Endothelial cell of umbilical vein (primary cell): ENCODE measurements around the gene FDX1. TPM values are rescaled to one million over a fixed set of nuclear protein-coding genes. Genes with fewer than 3 reads are reported as not detected.

Experiments
- BruUV-seq: library from RNA; stranded (reverse); fragments of 400-500 nt; replicated peaks from 2 replicates; lab custom pipeline; 2021; lab: Mats Ljungman, UMichigan
- CTCF ChIA-PET: fragments of 300-600, 350-600 bp; sonication (Branson Sonifier 250); formaldehyde crosslinking; loops from one replicate; lab custom pipeline; 2021; ENCODE audit warnings: antibody characterized with exemption, inconsistent platforms; lab: Charles Lee
- POLR2A ChIA-PET: fragments of 300-600, 350-600 bp; sonication (Branson Sonifier 250); formaldehyde crosslinking; loops from one replicate; lab custom pipeline; 2021; ENCODE audit warnings: antibody characterized with exemption, inconsistent platforms; lab: Charles Lee
- DNase-seq: peaks from one replicate; pipeline ENCODE4 v3.0.0-alpha.2; 2011; ENCODE audit warnings: low read depth, low spot score
- FAIRE-seq: peaks from 2 replicates; lab custom pipeline; 2011; peaks lifted over from hg19 to GRCh38; lab: Jason Lieb, UNC
- H2AFZ ChIP-seq: 2 replicates; pipeline ENCODE4 v1.6.0; 2012; ENCODE audit warnings: low read depth, low read length, control low read depth, inconsistent platforms
- H3K27ac ChIP-seq: 2 replicates; pipeline ENCODE4 v1.5.1; 2011; ENCODE audit warnings: low read depth, mild to moderate bottlenecking, control low read depth, low read length, moderate library complexity; ENCODE audit not compliant: insufficient read depth
- H3K27me3 ChIP-seq, 2 experiments: 2 replicates each; pipeline versions ENCODE4 v1.6.0 to v1.6.1; 2011; ENCODE audit warnings: low read length in 2 of 2, mixed read lengths in 1 of 2; ENCODE audit not compliant: control insufficient read depth in 2 of 2, insufficient read depth in 2 of 2
- H3K36me3 ChIP-seq, 2 experiments: 2 replicates in 1 of 2; 3 replicates in 1 of 2; pipeline ENCODE4 v1.5.1; 2011; ENCODE audit warnings: low read length in 2 of 2, mild to moderate bottlenecking in 1 of 2, moderate library complexity in 1 of 2; ENCODE audit not compliant: control insufficient read depth in 2 of 2, insufficient read depth in 2 of 2; ENCODE audit errors: extremely low read depth in 1 of 2
- H3K4me1 ChIP-seq: 3 replicates; pipeline ENCODE4 v1.5.1; 2011; ENCODE audit warnings: mild to moderate bottlenecking, low read length; ENCODE audit not compliant: control insufficient read depth, insufficient read depth; ENCODE audit errors: extremely low read depth
- H3K4me2 ChIP-seq: 2 replicates; pipeline ENCODE4 v1.6.1; 2011; ENCODE audit warnings: low read length, control low read depth, mixed read lengths; ENCODE audit not compliant: insufficient read depth
- H3K4me3 ChIP-seq, 3 experiments: fragments of 200-600 bp in 1 of 3; sonication (generic), shearing (Covaris generic) in 1 of 3; replicated peaks in 1 of 3; 2 replicates each; pipeline ENCODE4 v1.5.1; 2011 to 2016; ENCODE audit warnings: control low read depth in 3 of 3, low read length in 3 of 3, mild to moderate bottlenecking in 2 of 3, inconsistent platforms in 1 of 3, low read depth in 1 of 3, moderate library complexity in 1 of 3; ENCODE audit not compliant: insufficient read depth in 1 of 3
- H3K79me2 ChIP-seq: 2 replicates; pipeline ENCODE4 v1.6.0; 2012; ENCODE audit warnings: low read length, inconsistent platforms; ENCODE audit not compliant: control insufficient read depth, insufficient read depth
- H3K9ac ChIP-seq: replicated peaks from 2 replicates; pipeline ENCODE3; 2011; ENCODE audit warnings: low read length, control low read depth; ENCODE audit not compliant: insufficient read depth; ENCODE audit errors: extremely low read depth
- H3K9me1 ChIP-seq: replicated peaks from 3 replicates; pipeline ENCODE4 v1.6.0; 2011; ENCODE audit warnings: mild to moderate bottlenecking, low read length; ENCODE audit not compliant: control insufficient read depth, insufficient read depth; ENCODE audit errors: extremely low read depth
- H3K9me3 ChIP-seq: replicated peaks from 2 replicates; pipeline ENCODE4 v1.5.1; 2012; ENCODE audit warnings: low read length, inconsistent platforms; ENCODE audit not compliant: control insufficient read depth, insufficient read depth
- H4K20me1 ChIP-seq: replicated peaks from 2 replicates; pipeline ENCODE3; 2011; ENCODE audit warnings: mild to moderate bottlenecking, low read length; ENCODE audit not compliant: control insufficient read depth, insufficient read depth; ENCODE audit errors: extremely low read depth
- CTCF ChIP-seq, 2 donors: IDR thresholded peaks; 1 replicate in 1 of 2; 2 replicates in 1 of 2; pipeline ENCODE4 v1.5.1; 2011; ENCODE audit warnings: low read length in 2 of 2, mild to moderate bottlenecking in 2 of 2, moderate library complexity in 2 of 2, control low read depth in 1 of 2, inconsistent platforms in 1 of 2, low read depth in 1 of 2; ENCODE audit not compliant: insufficient read depth in 1 of 2; ENCODE audit errors: extremely low read depth in 1 of 2
- EZH2 ChIP-seq: IDR thresholded peaks from 2 replicates; pipeline ENCODE4 v1.6.1; 2012; ENCODE audit warnings: borderline replicate concordance, low read depth, mild to moderate bottlenecking, moderate library complexity, low read length, inconsistent platforms; ENCODE audit not compliant: severe bottlenecking
- FOS ChIP-seq: IDR thresholded peaks from 2 replicates; pipeline ENCODE4 v1.6.1; 2011; ENCODE audit warnings: mild to moderate bottlenecking, low read length, moderate library complexity, borderline replicate concordance; ENCODE audit not compliant: insufficient read depth
- GATA2 ChIP-seq: IDR thresholded peaks from 2 replicates; pipeline ENCODE4 v1.7.0; 2011; ENCODE audit warnings: low read depth, mild to moderate bottlenecking, moderate library complexity, mixed read lengths, low read length; ENCODE audit not compliant: insufficient read length, insufficient read depth
- JUN ChIP-seq: IDR thresholded peaks from 2 replicates; pipeline ENCODE4 v1.6.1; 2011; ENCODE audit warnings: borderline replicate concordance, low read depth; ENCODE audit not compliant: insufficient read length, insufficient read depth
- MAX ChIP-seq: IDR thresholded peaks from 2 replicates; pipeline ENCODE4 v1.6.1; 2011; ENCODE audit not compliant: insufficient read depth, insufficient read length
- MYC ChIP-seq: IDR thresholded peaks from one replicate; pipeline ENCODE4 v1.6.1; 2011; ENCODE audit warnings: mild to moderate bottlenecking, low read depth, low read length
- POLR2A ChIP-seq: IDR thresholded peaks from 2 replicates; pipeline ENCODE4 v1.6.1; 2012; ENCODE audit warnings: low read depth, mild to moderate bottlenecking, control low read depth, low read length
- POLR2AphosphoS5 ChIP-seq: IDR thresholded peaks from 2 replicates; pipeline ENCODE4 v1.6.1; 2012; ENCODE audit warnings: low read depth, mild to moderate bottlenecking, control low read depth, low read length, moderate library complexity; ENCODE audit not compliant: insufficient read depth
- dilution Hi-C: fragments of 300-500 bp; cut with MboI; formaldehyde crosslinking; loops from one replicate; pipeline ENCODE4 v1.15.0; 2019; ENCODE audit warnings: low sequenced_read_pairs; ENCODE audit not compliant: extremely low pct_ligation_motif_present
- intact Hi-C: fragments of 100-400 bp; cut with micrococcal nuclease; formaldehyde crosslinking; loops from one replicate; pipeline ENCODE4 v1.10.0; 2022
- polyA plus RNA-seq, 4 experiments: library from polyadenylated mRNA; depleted of rRNA in 3 of 4; stranded (reverse) in 3 of 4; unstranded in 1 of 4; fragments of >200 nt; gene quantifications; 2 replicates each; pipeline versions ENCODE4 v1.2.1 to v1.2.3, GENCODE V29; 2011 to 2012; ENCODE audit warnings: missing spikeins in 1 of 4
- total RNA-seq: library from RNA; stranded (reverse); gene quantifications from 2 replicates; pipeline ENCODE4 v1.2.3, GENCODE V29; 2021

The FDX1 gene
- total and polyA plus RNA-seq, 2 donors (not counting 3 experiments of a cell fraction or from before 2014, with no cell fraction given): 4.7 to 11.0 TPM

- CTCF ChIA-PET: interaction anchor here (0.8 to 9.8 kb wide), 6 partner anchors 195 to 497 kb away, joined by 3 to 143 read pairs (median 3); no protein-coding TSS in a partner anchor
- Histone ChIP-seq H3K4me3 (no peak overlapping the region), H3K27ac (no peak overlapping the region), H3K9ac (no peak overlapping the region), H3K9me1 (no peaks in the 10 kb centered on the region), H3K27me3 (no peaks in the 10 kb centered on the region), H3K79me2 (peaks cover 47% of the 10 kb centered on the region), H4K20me1 (peaks cover 5% of the 10 kb centered on the region), H3K4me2 (no peak overlapping the region), H2AFZ (no peak overlapping the region), H3K9me3 (no peaks in the 10 kb centered on the region), H3K36me3 (no peaks in the 10 kb centered on the region), H3K4me1 (peaks cover 21% of the 10 kb centered on the region)
- POLR2A ChIA-PET: no interaction called here
- no TSS peak for BruUV-seq
- dilution Hi-C loops (no loop called here), intact Hi-C loops (no loop called here)
- DNase-seq: no peak
- no peak for FAIRE-seq
- no peak for TF ChIP-seq MAX
- no peak for TF ChIP-seq POLR2A
- TF ChIP-seq JUN: no peak
- TF ChIP-seq CTCF (IDR thresholded peaks at IDR 0.05; ENCODE audit: extremely low read depth in 1 of 2, insufficient read depth in 1 of 2, low read depth in 1 of 2, low read length in 2 of 2): no peak
- TF ChIP-seq FOS: no peak
- TF ChIP-seq MYC: no peak
- no peak for TF ChIP-seq GATA2
- no peak for TF ChIP-seq POLR2AphosphoS5
- TF ChIP-seq EZH2: no peak
Measured at GRCh38 chr11:110435780-110436717, 6.3 kb downstream of the FDX1 start.
